MM.1S (cell line): ENCODE results near the gene BBC3.

Experiments
- DNase-seq: peaks from one replicate; pipeline ENCODE4 v3.0.0-alpha.2; 2015
- H2AFZ ChIP-seq: fragments of 300-600 bp; sonication (generic); 2 replicates; pipeline ENCODE4 v1.6.0; 2016; ENCODE audit warnings: antibody characterized with exemption, low read length
- H3F3A ChIP-seq: fragments of 300-600 bp; sonication (generic); 2 replicates; pipeline ENCODE4 v1.6.1; 2016; ENCODE audit warnings: mild to moderate bottlenecking, antibody characterized with exemption, low read length, moderate library complexity, mixed read lengths; ENCODE audit not compliant: insufficient read depth
- H3K27ac ChIP-seq: fragments of 300-600 bp; sonication (generic); 2 replicates; pipeline ENCODE4 v1.5.1; 2016; ENCODE audit warnings: mild to moderate bottlenecking, low read length
- H3K27me3 ChIP-seq: fragments of 300-600 bp; sonication (generic); replicated peaks from 2 replicates; pipeline ENCODE4 v1.6.0; 2016; ENCODE audit warnings: low read length; ENCODE audit not compliant: insufficient read depth
- H3K36me3 ChIP-seq: fragments of 300-600 bp; sonication (generic); replicated peaks from 2 replicates; pipeline ENCODE4 v1.6.1; 2016; ENCODE audit warnings: mild to moderate bottlenecking, low read length, mixed read lengths; ENCODE audit not compliant: insufficient read depth
- H3K4me1 ChIP-seq: fragments of 300-600 bp; sonication (generic); 2 replicates; pipeline ENCODE4 v1.6.1; 2016; ENCODE audit warnings: low read length, mixed read lengths
- H3K4me2 ChIP-seq: fragments of 300-600 bp; sonication (generic); 2 replicates; pipeline ENCODE4 v1.6.0; 2016; ENCODE audit warnings: low read depth, low read length
- H3K4me3 ChIP-seq: fragments of 300-600 bp; sonication (generic); 2 replicates; pipeline ENCODE4 v1.5.1; 2016; ENCODE audit warnings: low read length, mixed read lengths
- H3K79me2 ChIP-seq: fragments of 300-600 bp; sonication (generic); 2 replicates; pipeline ENCODE4 v1.6.1; 2016; ENCODE audit warnings: mixed run types, low read length, mixed read lengths
- H3K9ac ChIP-seq: fragments of 300-600 bp; sonication (generic); 2 replicates; pipeline ENCODE4 v1.6.1; 2016; ENCODE audit warnings: low read length, mixed read lengths
- H3K9me2 ChIP-seq: fragments of 300-600 bp; sonication (generic); replicated peaks from 2 replicates; pipeline ENCODE4 v1.6.1; 2016; ENCODE audit warnings: mild to moderate bottlenecking, low read length, mixed read lengths; ENCODE audit not compliant: insufficient read depth
- H3K9me3 ChIP-seq: fragments of 300-600 bp; sonication (generic); replicated peaks from 2 replicates; pipeline ENCODE4 v1.6.1; 2016; ENCODE audit warnings: mild to moderate bottlenecking, low read length, mixed read lengths; ENCODE audit not compliant: insufficient read depth
- H4K20me1 ChIP-seq: fragments of 300-600 bp; sonication (generic); 2 replicates; pipeline ENCODE4 v1.6.1; 2016; ENCODE audit warnings: mild to moderate bottlenecking, low read length, moderate library complexity, mixed read lengths; ENCODE audit not compliant: insufficient read depth
- EZH2 ChIP-seq: fragments of 300-600 bp; sonication (generic); optimal IDR thresholded peaks from 2 replicates; pipeline ENCODE3; 2017; ENCODE audit warnings: low read depth, mild to moderate bottlenecking, antibody characterized with exemption, low read length, mixed read lengths
- EZH2phosphoT487 ChIP-seq: fragments of 300-600 bp; sonication (generic); IDR thresholded peaks from 2 replicates; pipeline ENCODE4 v1.6.1; 2018; ENCODE audit warnings: antibody characterized with exemption, low read length
- TF ChIP-seq, protein P1 (sequence below): fragments of 300-600 bp; sonication (generic); IDR thresholded peaks from 2 replicates; pipeline ENCODE4 v1.5.1; 2016; ENCODE audit warnings: antibody characterized with exemption, low read length, mixed read lengths

The BBC3 gene

GRCh38 chr19:47243776-47244547 is 13.0 kb upstream of the BBC3 start:
- Histone ChIP-seq H3K9me3 (no peaks in the 10 kb centered on the region), H3K4me1 (peaks cover 35% of the 10 kb centered on the region), H3F3A (peaks cover 20% of the 10 kb centered on the region), H2AFZ (peak overlapping the region; percentile 68), H4K20me1 (no peaks in the 10 kb centered on the region), H3K9ac (peak overlapping the region; percentile 84), H3K27ac (peak overlapping the region; percentile 72), H3K27me3 (no peaks in the 10 kb centered on the region), H3K79me2 (no peaks in the 10 kb centered on the region), H3K4me3 (peak overlapping the region; percentile 65), H3K36me3 (no peaks in the 10 kb centered on the region), H3K9me2 (no peaks in the 10 kb centered on the region), H3K4me2 (peak overlapping the region; percentile 91)
- TF ChIP-seq, protein P1, sequence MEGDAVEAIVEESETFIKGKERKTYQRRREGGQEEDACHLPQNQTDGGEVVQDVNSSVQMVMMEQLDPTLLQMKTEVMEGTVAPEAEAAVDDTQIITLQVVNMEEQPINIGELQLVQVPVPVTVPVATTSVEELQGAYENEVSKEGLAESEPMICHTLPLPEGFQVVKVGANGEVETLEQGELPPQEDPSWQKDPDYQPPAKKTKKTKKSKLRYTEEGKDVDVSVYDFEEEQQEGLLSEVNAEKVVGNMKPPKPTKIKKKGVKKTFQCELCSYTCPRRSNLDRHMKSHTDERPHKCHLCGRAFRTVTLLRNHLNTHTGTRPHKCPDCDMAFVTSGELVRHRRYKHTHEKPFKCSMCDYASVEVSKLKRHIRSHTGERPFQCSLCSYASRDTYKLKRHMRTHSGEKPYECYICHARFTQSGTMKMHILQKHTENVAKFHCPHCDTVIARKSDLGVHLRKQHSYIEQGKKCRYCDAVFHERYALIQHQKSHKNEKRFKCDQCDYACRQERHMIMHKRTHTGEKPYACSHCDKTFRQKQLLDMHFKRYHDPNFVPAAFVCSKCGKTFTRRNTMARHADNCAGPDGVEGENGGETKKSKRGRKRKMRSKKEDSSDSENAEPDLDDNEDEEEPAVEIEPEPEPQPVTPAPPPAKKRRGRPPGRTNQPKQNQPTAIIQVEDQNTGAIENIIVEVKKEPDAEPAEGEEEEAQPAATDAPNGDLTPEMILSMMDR = peak; percentile 89
- no peak for TF ChIP-seq EZH2phosphoT487
- no peak for TF ChIP-seq EZH2
- peak; percentile 92 for DNase-seq

DNA sequence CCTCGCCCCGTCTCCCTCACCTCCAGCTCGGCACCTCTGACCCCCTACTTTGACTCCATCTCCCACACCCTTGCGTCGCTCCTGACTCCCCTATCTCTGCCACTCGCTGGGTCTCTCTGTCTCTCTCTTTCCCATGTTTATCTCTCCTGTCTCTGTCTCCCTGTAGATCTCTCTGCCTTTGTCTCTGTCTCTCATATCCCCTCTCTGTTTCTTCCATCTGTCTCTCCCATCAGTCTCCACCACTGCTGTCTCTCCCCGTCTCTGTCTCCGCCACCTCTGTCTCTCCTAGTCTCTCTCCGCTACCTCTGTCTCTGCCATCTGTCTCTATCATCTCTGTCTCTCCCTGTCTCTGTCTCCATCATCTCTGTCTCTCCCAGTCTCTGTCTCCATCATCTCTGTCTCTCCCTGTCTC is 12.4 kb upstream of the BBC3 start:
- Histone ChIP-seq H3K27ac (peak overlapping the region; percentile 72; the same call in 1 of the 2 replicates), H3K9me2 (no peaks in the 10 kb centered on the region), H3K4me3 (peak overlapping the region; percentile 65), H3K4me2 (peak overlapping the region; percentile 91), H4K20me1 (no peaks in the 10 kb centered on the region), H3K27me3 (no peaks in the 10 kb centered on the region), H3K36me3 (no peaks in the 10 kb centered on the region), H3K79me2 (no peaks in the 10 kb centered on the region), H3K9me3 (no peaks in the 10 kb centered on the region), H3F3A (peaks cover 20% of the 10 kb centered on the region), H2AFZ (peak overlapping the region; percentile 68; the same call in 1 of the 2 replicates), H3K4me1 (peaks cover 36% of the 10 kb centered on the region), H3K9ac (peak overlapping the region; percentile 84)
- DNase-seq = no peak
- TF ChIP-seq EZH2 (no peak), EZH2phosphoT487 (no peak)
- TF ChIP-seq, protein P1 = no peak

- Histone ChIP-seq H3K9me3 (no peaks in the 10 kb centered on the region), H3K9ac (no peak overlapping the region), H3K27ac (0 out of 2 replicates have a peak overlapping the region, but pooled peaks have one; percentile 3), H2AFZ (no peak overlapping the region), H4K20me1 (no peaks in the 10 kb centered on the region), H3K4me1 (peaks cover 36% of the 10 kb centered on the region), H3K36me3 (no peaks in the 10 kb centered on the region), H3K4me2 (peak overlapping the region; percentile 71), H3K79me2 (no peaks in the 10 kb centered on the region), H3K9me2 (no peaks in the 10 kb centered on the region), H3K4me3 (no peak overlapping the region), H3F3A (peaks cover 20% of the 10 kb centered on the region), H3K27me3 (no peaks in the 10 kb centered on the region)
- DNase-seq = no peak
- no peak for TF ChIP-seq EZH2
- no peak for TF ChIP-seq EZH2phosphoT487
- TF ChIP-seq, protein P1 = no peak
Observed at GRCh38 chr19:47241919-47242577, 11.0 kb upstream of the BBC3 start.
